ENCODE data around the gene LDLRAD4.
"Not testable (repeated sequence)": the region's sequence is repeated elsewhere in the genome, so short reads cannot be mapped to it uniquely, and the experiment has no call there.

The LDLRAD4 gene

GRCh38 chr18:13585379-13586153, 367.0 kb downstream of the LDLRAD4 start:
- DNase-seq: peak; percentile 80

DNA sequence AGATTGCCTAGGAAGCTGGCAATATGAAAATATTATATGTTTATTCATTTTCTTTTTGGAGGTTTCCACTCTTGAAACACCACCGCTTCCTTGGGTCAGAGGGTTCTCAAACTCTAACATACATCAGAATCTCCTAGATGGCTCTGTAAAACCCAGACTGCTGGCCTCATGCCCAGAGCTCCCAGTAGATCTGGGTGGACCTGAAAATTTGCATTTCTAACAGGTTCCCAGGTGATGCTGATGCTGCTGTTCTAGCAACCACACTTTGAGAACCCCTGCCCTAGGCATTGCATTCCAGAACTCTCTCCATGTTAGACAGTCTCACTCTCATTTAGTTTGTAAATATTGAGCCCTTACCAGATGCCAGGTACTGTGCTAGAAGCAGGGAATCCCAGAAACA, 368.4 kb downstream of the LDLRAD4 start:
- DNase-seq: no peak

- DNase-seq: no peak
Observed at GRCh38 chr18:13587477-13587876, 368.9 kb downstream of the LDLRAD4 start.

GRCh38 chr18:13587937-13588336, 369.4 kb downstream of the LDLRAD4 start:
- peak; percentile 29 for DNase-seq

DNA sequence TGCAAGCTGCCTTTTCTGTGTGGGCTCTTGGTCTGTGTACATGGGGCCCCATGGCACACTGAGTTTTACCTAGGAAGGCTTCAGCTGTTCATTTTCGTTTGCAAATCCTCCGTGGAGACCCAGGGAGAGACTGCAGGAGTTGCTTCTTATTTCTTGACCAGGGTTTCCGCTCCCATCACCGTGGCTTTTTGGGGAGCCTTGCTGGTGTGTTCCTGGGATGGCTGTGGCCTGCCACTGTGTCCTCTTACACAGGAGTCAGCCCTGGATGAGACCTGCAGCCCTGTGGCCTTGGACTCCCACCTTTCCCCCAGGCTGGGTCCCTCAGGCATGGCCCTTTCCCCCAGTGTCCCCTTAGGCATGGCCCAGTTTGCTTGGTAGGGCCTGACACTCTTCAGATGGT, 370.8 kb downstream of the LDLRAD4 start:
- DNase-seq: no peak

DNA sequence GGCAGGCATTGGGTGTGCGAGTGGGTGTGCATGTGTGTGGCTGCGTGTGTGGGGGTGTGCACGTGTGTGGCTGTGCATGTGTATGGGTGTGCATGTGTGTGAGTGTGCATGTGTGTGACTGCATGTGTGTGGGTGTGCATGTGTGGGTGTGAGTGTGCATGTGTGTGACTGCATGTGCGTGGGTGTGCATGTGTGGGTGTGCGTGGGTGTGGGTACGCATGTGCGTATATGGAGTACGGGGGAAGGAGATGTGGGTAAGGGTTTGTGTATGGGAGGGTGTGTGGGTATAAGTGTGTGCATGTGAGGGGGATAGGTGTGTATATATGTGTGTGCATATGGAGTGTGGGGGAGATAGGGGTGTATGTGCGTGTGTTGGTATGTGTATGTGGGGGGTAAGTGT, 371.4 kb downstream of the LDLRAD4 start:
- no peak for DNase-seq

- peak; percentile 32 for DNase-seq
Observed at GRCh38 chr18:13592246-13592645, 373.7 kb downstream of the LDLRAD4 start.

- peak; percentile 10 for DNase-seq
Observed at GRCh38 chr18:13594551-13594950, 376.0 kb downstream of the LDLRAD4 start.

GRCh38 chr18:13597068-13597467, 378.5 kb downstream of the LDLRAD4 start:
- peak; percentile 6 for DNase-seq

DNA sequence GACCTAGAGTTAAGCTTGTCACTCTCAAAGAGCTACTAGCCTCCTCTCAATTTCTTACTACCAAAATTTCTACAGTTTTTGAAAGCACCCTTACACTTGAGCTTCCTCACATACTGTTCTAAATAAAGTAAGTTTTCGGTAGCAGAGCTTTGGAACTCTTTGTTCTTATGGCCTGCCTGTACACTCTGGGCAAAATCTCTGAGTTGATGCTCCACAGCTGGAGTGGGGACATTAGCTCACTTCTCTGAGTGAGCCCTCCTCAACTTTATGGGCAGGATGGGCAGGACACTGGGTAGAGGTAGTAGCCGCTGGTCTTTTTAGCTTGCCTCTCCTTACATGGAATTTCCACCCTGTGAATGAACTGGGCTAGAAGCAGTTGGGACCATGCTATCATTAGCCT, 380.0 kb downstream of the LDLRAD4 start:
- no peak for DNase-seq

GRCh38 chr18:13599031-13599430, 380.5 kb downstream of the LDLRAD4 start:
- DNase-seq: no peak

DNA sequence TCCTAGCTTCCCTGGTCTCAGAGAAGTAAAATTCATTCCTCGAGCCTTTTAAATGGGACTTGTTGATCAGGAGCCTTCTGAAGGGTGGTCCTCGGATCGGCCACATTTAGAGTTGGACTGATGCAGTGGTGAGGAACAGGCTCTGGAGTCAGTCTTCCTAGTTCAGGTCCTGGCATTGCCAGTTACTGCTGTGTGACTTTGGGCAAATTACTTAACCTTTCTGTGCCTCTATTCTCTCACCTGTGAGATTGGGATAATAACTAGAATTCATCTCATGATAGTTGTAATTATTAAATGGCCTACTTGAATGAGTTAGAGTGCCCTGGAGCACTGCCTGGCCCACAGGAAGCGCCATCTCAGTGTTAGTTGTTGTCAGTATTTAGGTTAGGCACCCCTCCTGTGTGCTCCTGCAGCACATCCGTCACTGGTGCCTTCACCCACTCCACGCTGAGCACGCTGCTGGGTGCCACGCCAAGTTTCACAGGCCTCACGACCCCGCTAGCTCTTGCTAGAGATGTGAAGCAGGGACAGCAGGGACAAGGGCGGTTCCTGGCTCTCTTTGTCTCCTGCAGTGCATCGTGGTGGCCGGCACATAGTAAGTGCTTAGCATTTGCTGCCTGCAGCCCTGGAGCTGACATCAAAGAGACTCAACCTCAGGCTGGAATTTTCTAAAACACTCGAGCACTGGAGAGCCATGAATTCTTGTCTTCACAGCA, 384.9 kb downstream of the LDLRAD4 start:
- no peak for DNase-seq

DNA sequence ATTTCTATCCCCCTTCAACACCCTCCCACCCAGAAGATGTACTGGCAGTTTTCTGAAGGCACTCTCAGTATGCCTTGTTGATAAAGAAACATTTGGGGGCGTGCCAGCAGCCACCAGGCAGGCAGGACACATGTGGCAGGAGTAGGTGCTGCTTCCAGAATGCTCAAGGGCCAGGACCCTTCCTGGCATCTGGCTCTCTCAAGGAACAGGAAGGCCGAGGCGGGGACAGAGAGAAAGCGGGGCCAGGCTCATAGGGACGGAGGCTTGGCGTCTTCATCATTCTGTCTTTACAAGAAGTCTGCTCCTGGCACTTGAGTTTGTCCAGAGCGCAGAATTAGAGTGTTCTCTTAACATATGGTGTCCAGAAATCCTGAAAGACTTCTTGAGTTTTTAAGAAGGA, 386.2 kb downstream of the LDLRAD4 start:
- no peak for DNase-seq

DNA sequence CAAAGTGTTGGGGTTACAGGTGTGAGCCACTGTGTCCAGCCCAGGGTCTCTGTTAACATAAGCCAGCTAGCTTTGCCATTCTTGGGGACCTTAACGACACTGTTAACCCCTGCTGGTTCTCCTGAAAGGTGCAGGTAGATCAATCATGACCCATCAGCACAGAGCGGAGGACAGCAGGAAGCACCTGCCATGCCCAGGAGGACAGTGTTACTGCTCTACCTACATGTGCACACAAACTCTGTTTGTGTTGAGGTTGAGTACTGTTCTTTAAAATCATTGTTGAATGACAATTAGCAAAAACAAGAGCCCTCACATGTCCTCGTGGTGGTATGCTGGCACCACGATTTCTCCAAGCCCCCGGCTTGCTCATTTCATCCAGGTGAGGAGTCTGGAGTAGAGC, 386.9 kb downstream of the LDLRAD4 start:
- no peak for DNase-seq

- DNase-seq: no peak
Observed at GRCh38 chr18:13605901-13606300, 387.3 kb downstream of the LDLRAD4 start.

DNA sequence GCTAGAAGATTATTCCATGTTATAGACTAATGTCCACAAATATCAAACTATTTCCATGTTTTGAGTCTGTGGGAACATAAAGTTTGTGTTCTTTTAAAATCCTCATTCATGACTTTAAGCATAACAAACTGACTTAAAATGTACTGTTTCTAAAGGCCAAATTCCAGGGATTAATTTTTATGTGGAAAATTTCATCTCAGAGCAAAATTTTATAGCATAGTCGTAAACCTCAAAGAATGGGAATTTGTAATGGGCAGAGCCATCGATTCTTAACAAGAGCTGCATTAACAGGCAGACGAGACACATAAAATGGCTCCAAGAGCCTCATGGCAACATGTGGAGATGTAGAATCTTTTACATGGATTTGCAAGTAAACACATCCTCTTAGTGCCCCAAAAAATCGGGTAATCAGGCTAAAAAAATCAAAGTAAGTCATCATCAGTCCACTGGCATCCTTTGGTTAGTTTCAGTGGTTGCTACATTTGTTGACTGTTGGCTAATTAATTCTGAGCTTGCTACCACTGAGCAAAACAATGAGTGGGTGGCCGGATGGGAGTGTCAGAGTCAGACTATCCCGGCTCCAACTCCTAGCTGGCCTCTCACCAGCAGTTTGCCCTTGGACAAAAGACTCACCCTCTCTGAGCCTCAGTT, 388.2 kb downstream of the LDLRAD4 start:
- no peak for DNase-seq

DNA sequence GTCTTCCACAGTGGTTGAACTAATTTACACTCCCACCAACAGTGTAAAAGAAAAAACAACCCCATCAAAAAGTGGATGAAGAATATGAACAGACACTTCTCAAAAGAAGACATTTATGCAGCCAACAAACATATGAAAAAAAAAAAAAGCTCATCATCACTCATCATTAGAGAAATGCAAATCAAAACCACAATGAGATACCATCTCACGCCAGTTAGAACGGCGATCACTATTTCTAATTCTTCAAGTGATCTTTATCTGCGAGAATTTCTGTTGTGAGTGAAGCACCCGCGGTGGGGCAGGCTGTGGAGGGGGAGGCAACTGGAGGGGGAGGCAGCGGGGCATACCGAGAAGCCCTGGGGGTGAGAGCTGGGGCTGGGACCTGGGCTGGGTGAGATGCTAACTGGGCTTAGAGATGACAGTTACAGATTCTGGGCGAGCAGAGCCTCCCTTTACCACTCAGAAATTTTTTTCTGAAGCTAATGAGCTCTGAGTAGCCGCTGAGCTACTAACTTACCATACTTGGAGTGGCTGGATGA, 389.5 kb downstream of the LDLRAD4 start:
- not testable (repeated sequence) for DNase-seq

GRCh38 chr18:13608791-13609532, 390.4 kb downstream of the LDLRAD4 start:
- DNase-seq: peak; percentile 58

DNA sequence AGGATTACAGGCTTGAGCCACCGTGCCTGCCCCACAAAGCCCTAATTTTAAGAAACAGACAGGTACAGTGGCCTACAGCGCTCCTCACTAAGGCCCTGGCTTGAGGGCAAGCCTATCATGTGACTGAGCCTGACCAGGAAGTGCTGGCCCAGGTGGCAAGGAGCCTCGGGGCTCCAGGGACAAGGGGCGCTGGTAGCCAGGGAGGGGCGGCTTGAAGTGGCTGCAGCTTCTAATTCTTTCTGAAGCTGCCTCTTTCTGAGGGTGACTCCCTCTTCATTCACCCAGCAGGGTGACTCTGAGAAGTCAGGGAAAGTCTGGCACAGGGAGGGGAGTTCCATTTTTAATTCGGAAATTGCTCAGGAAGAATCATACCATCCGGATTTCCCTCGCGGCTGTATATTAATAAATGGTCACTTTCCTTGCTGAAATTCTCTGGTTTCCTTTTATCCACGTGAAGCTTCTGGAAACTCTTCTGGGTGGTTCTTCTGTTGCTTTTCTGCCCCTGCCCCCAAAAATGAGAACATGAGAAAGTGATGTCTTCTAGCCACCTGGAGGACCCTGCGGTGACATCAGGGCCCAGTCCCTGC, 392.1 kb downstream of the LDLRAD4 start:
- no peak for DNase-seq

DNA sequence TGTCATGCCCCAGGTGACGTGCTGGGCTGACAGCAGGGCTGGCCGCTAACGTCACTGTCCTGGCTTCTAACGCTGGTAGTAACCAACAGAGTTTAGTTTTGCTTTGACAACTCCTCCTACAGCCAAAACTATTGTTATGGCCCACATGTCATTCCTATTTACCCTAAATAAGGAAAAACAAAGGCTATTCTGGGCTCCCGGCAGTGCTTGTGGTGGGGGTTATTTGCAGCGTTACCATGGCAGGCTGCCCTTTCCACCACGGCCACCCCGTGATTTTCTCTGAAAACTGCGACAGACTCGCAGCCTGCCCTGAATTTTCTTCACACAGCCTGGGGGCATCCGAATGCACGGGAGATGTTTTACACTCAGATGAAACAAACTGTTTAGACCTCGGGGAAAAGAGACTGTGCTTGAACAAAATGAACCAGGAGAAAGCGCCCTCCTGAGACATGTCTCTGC, 392.6 kb downstream of the LDLRAD4 start:
- peak; percentile 41 for DNase-seq

DNA sequence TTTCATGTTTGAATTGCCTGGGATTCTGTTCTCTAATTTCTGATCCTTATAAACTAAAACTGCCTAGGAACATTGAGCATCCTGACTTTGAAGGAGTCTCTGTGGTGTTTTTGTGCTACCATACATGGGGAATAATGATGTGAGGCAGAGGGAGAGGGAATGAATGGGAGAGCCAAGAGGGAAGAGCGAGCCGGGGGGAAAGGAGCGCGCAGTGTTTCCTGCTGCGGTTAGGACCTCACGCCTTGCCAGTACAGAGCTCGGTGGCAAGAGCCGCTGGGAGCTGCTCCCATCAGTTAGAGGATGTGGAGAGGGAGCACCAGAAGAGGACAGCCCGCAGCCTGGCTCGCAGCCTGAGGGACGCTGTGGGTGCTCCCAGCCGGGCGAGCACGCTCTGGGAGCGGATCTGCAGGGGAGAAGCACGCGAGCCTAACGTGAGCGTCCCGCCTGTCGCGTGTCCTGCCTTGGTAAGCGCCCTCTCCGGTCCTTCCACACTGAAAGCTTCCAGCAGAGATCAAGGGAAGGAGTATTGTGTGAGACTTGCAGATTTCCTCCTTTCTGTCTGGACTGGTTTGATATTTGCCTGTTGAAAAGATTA, 393.1 kb downstream of the LDLRAD4 start:
- DNase-seq: peak; percentile 44

Data from MV-4-11 (cell line).